HepG2 (cell line): Measurements from ENCODE around the gene STK24. TPM values are rescaled to one million over a fixed set of nuclear protein-coding genes. Genes with fewer than 3 reads are reported as not detected.
"Not testable (repeated sequence)": the region's sequence is repeated elsewhere in the genome, so short reads cannot be mapped to it uniquely, and the experiment has no call there.

Experiments used
- ATAC-seq: fragments of 200-7000 bp; cut with Tn5 transposase; 3 replicates; pipeline ENCODE4 v1.9.1; 2020; ENCODE audit warnings: mild to moderate bottlenecking, moderate library complexity
- BruUV-seq: library from RNA; stranded (reverse); fragments of 400-500 nt; replicated peaks from 2 replicates; lab custom pipeline; 2021; lab: Mats Ljungman, UMichigan
- CTCF ChIA-PET: fragments of 300-600 bp; formaldehyde crosslinking; extraction: SDS; loops from one replicate; lab custom pipeline; 2021; ENCODE audit warnings: low total read pairs, inconsistent platforms, low intra/inter-chr PET ratio; lab: Yijun Ruan, JAX
- POLR2A ChIA-PET: fragments of 350-600 bp; sonication (Branson Sonifier 250); formaldehyde crosslinking; loops from one replicate; lab custom pipeline; 2020; ENCODE audit warnings: antibody characterized with exemption, inconsistent platforms; lab: Yijun Ruan, JAX
- DNase-seq: peaks from one replicate; pipeline ENCODE4 v3.0.0-alpha.2; 2015; ENCODE audit warnings: low spot score
- FAIRE-seq: peaks from 3 replicates; lab custom pipeline; 2011; peaks lifted over from hg19 to GRCh38; lab: Jason Lieb, UNC
- H2AFZ ChIP-seq: one replicate; pipeline ENCODE4 v1.6.1; 2011; ENCODE audit warnings: low read length, inconsistent platforms
- H3K27ac ChIP-seq: fragments of 300-600 bp; 3 replicates; pipeline ENCODE4 v1.8.0; 2011; ENCODE audit warnings: mixed run types, mild to moderate bottlenecking, mixed read lengths, low read length, inconsistent platforms; ENCODE audit not compliant: insufficient read depth; ENCODE audit errors: extremely low read length
- H3K27me3 ChIP-seq, 2 experiments: fragments of 200-600 bp in 1 of 2; 2 replicates in 1 of 2; 3 replicates in 1 of 2; pipeline versions ENCODE4 v1.6.0 to v1.8.0; 2011; ENCODE audit warnings: low read length in 2 of 2, mild to moderate bottlenecking in 2 of 2, moderate library complexity in 2 of 2, inconsistent platforms in 1 of 2; ENCODE audit not compliant: insufficient read depth in 2 of 2, control insufficient read depth in 1 of 2
- H3K36me3 ChIP-seq, 2 experiments: fragments of 200-600 bp in 1 of 2; replicated peaks in 1 of 2; 2 replicates in 1 of 2; 3 replicates in 1 of 2; pipeline versions ENCODE4 v1.5.1 to v1.8.0; 2011; ENCODE audit warnings: low read length in 2 of 2, inconsistent platforms in 1 of 2; ENCODE audit not compliant: insufficient read depth in 2 of 2, control insufficient read depth in 1 of 2
- H3K4me1 ChIP-seq: 2 replicates; pipeline ENCODE4 v1.5.1; 2012; ENCODE audit warnings: low read length, inconsistent platforms; ENCODE audit not compliant: insufficient read depth
- H3K4me2 ChIP-seq: 2 replicates; pipeline ENCODE4 v1.6.0; 2011; ENCODE audit warnings: low read depth, low read length, inconsistent platforms
- H3K4me3 ChIP-seq, 3 experiments: fragments of 200-600 bp in 1 of 3; sonication (generic), shearing (Covaris generic) in 1 of 3; replicated peaks in 1 of 3; 2 replicates each; pipeline ENCODE4 v1.5.1; 2011 to 2016; ENCODE audit warnings: low read length in 3 of 3, inconsistent platforms in 2 of 3, low read depth in 2 of 3, mild to moderate bottlenecking in 2 of 3, control low read depth in 1 of 3, mixed read lengths in 1 of 3; ENCODE audit not compliant: insufficient read depth in 1 of 3
- H3K79me2 ChIP-seq: one replicate; pipeline ENCODE4 v1.6.1; 2011; ENCODE audit warnings: low read length, inconsistent platforms; ENCODE audit not compliant: insufficient read depth
- H3K9ac ChIP-seq: 2 replicates; pipeline ENCODE4 v1.6.0; 2011; ENCODE audit warnings: mild to moderate bottlenecking, low read depth, low read length, inconsistent platforms; ENCODE audit not compliant: insufficient read depth
- H3K9me3 ChIP-seq: 2 replicates; pipeline ENCODE4 v1.5.1; 2012; ENCODE audit warnings: mild to moderate bottlenecking, low read length
- H4K20me1 ChIP-seq: 2 replicates; pipeline ENCODE4 v1.6.0; 2011; ENCODE audit warnings: inconsistent platforms, mild to moderate bottlenecking, low read length, moderate library complexity; ENCODE audit not compliant: insufficient read depth
- JUN ChIP-seq: sonication (generic); formaldehyde crosslinking; IDR thresholded peaks from 2 replicates; pipeline ENCODE4 v1.4.0; 2020; ENCODE audit warnings: mild to moderate bottlenecking, missing genetic modification reagents
- SMC3 ChIP-seq: IDR thresholded peaks from 2 replicates; pipeline ENCODE4 v1.6.1; 2011; ENCODE audit warnings: low read length, improper control_type of control experiment
- ZNF335 ChIP-seq: sonication (generic); formaldehyde crosslinking; IDR thresholded peaks from 2 replicates; pipeline ENCODE4 v1.4.0; 2020; ENCODE audit warnings: missing genetic modification reagents
- WGBS: methylation state at CpG from one replicate; pipeline ENCODE4 v1.1.6; 2017; ENCODE audit warnings: low lambda C conversion rate; 5-methylcytosine and 5-hydroxymethylcytosine counted together
- in situ Hi-C: cut with HindIII; loops from 2 replicates; pipeline ENCODE4 v1.10.0; 2017; ENCODE audit warnings: low pct_unique_long_range_greater_than_20kb; ENCODE audit not compliant: extremely low pct_ligation_motif_present
- intact Hi-C: fragments of 100-400 bp; cut with micrococcal nuclease; formaldehyde crosslinking; loops from one replicate; pipeline ENCODE4 v1.10.0; 2022; ENCODE audit not compliant: unreplicated experiment
- polyA plus RNA-seq, 8 experiments: library from polyadenylated mRNA; depleted of rRNA in 3 of 8; stranded (reverse) in 7 of 8; unstranded in 1 of 8; fragments of >200 nt; fragmentation: Illumina TruSeq in 4 of 8; extraction: Trizol in 4 of 8; gene quantifications; 2 replicates each; pipeline versions ENCODE4 v1.2.1 to v1.2.3, GENCODE V29; 2011 to 2016; ENCODE audit warnings: low read depth in 4 of 8, missing spikeins in 1 of 8, mixed read lengths in 1 of 8; ENCODE audit not compliant: insufficient read depth in 1 of 8
- total RNA-seq, 5 experiments: library from RNA; depleted of rRNA; stranded (reverse); fragments of >200 nt; fragmentation: Illumina TruSeq; extraction: Trizol; gene quantifications; 2 replicates each; pipeline ENCODE4 v1.2.3, GENCODE V29; 2016; ENCODE audit warnings: low read depth in 1 of 5
- TF ChIP-seq, protein P1 (sequence below): sonication (generic); formaldehyde crosslinking; conservative IDR thresholded peaks from 2 replicates; pipeline ENCODE4 v1.4.0; 2020; ENCODE audit warnings: mild to moderate bottlenecking, missing genetic modification reagents, moderate library complexity
- TF ChIP-seq, protein P2 (sequence below): sonication (generic); formaldehyde crosslinking; IDR thresholded peaks from 2 replicates; pipeline ENCODE4 v1.5.1; 2020; ENCODE audit warnings: mild to moderate bottlenecking, missing genetic modification reagents, borderline replicate concordance
- TF ChIP-seq, protein P3 (sequence below): sonication (generic); formaldehyde crosslinking; IDR thresholded peaks from 2 replicates; pipeline ENCODE4 v1.9.0; 2022; ENCODE audit warnings: low read depth, missing genetic modification reagents

STK24 gene
- total and polyA plus RNA-seq, 2 of the 13 experiments (the other 11 are each of a cell fraction or from before 2014, with no cell fraction given) = 51.3 to 73.0 TPM

- Histone ChIP-seq H3K4me1 (peaks cover 12% of the 10 kb centered on the region), H3K27me3 (no peaks in the 10 kb centered on the region; a peak in 1 of 5 replicates), H3K4me3 (no peak overlapping the region), H3K4me2 (no peak overlapping the region), H3K27ac (no peak overlapping the region), H4K20me1 (no peaks in the 10 kb centered on the region), H3K9me3 (no peaks in the 10 kb centered on the region), H3K79me2 (no peaks in the 10 kb centered on the region), H3K36me3 (no peaks in the 10 kb centered on the region), H2AFZ (no peak overlapping the region), H3K9ac (no peak overlapping the region)
- DNase-seq (no peak), ATAC-seq (no peak), FAIRE-seq (no peak)
- no TSS peak for BruUV-seq
- in situ Hi-C loops (no loop called here), intact Hi-C loops (no loop called here)
- POLR2A ChIA-PET = no interaction called here
- CTCF ChIA-PET = no interaction called here
- TF ChIP-seq, protein P1, sequence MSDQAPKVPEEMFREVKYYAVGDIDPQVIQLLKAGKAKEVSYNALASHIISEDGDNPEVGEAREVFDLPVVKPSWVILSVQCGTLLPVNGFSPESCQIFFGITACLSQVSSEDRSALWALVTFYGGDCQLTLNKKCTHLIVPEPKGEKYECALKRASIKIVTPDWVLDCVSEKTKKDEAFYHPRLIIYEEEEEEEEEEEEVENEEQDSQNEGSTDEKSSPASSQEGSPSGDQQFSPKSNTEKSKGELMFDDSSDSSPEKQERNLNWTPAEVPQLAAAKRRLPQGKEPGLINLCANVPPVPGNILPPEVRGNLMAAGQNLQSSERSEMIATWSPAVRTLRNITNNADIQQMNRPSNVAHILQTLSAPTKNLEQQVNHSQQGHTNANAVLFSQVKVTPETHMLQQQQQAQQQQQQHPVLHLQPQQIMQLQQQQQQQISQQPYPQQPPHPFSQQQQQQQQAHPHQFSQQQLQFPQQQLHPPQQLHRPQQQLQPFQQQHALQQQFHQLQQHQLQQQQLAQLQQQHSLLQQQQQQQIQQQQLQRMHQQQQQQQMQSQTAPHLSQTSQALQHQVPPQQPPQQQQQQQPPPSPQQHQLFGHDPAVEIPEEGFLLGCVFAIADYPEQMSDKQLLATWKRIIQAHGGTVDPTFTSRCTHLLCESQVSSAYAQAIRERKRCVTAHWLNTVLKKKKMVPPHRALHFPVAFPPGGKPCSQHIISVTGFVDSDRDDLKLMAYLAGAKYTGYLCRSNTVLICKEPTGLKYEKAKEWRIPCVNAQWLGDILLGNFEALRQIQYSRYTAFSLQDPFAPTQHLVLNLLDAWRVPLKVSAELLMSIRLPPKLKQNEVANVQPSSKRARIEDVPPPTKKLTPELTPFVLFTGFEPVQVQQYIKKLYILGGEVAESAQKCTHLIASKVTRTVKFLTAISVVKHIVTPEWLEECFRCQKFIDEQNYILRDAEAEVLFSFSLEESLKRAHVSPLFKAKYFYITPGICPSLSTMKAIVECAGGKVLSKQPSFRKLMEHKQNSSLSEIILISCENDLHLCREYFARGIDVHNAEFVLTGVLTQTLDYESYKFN (CRISPR knock-in tag) = no peak
- TF ChIP-seq, protein P2, sequence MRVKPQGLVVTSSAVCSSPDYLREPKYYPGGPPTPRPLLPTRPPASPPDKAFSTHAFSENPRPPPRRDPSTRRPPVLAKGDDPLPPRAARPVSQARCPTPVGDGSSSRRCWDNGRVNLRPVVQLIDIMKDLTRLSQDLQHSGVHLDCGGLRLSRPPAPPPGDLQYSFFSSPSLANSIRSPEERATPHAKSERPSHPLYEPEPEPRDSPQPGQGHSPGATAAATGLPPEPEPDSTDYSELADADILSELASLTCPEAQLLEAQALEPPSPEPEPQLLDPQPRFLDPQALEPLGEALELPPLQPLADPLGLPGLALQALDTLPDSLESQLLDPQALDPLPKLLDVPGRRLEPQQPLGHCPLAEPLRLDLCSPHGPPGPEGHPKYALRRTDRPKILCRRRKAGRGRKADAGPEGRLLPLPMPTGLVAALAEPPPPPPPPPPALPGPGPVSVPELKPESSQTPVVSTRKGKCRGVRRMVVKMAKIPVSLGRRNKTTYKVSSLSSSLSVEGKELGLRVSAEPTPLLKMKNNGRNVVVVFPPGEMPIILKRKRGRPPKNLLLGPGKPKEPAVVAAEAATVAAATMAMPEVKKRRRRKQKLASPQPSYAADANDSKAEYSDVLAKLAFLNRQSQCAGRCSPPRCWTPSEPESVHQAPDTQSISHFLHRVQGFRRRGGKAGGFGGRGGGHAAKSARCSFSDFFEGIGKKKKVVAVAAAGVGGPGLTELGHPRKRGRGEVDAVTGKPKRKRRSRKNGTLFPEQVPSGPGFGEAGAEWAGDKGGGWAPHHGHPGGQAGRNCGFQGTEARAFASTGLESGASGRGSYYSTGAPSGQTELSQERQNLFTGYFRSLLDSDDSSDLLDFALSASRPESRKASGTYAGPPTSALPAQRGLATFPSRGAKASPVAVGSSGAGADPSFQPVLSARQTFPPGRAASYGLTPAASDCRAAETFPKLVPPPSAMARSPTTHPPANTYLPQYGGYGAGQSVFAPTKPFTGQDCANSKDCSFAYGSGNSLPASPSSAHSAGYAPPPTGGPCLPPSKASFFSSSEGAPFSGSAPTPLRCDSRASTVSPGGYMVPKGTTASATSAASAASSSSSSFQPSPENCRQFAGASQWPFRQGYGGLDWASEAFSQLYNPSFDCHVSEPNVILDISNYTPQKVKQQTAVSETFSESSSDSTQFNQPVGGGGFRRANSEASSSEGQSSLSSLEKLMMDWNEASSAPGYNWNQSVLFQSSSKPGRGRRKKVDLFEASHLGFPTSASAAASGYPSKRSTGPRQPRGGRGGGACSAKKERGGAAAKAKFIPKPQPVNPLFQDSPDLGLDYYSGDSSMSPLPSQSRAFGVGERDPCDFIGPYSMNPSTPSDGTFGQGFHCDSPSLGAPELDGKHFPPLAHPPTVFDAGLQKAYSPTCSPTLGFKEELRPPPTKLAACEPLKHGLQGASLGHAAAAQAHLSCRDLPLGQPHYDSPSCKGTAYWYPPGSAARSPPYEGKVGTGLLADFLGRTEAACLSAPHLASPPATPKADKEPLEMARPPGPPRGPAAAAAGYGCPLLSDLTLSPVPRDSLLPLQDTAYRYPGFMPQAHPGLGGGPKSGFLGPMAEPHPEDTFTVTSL (CRISPR knock-in tag) = no peak
- TF ChIP-seq, protein P3, sequence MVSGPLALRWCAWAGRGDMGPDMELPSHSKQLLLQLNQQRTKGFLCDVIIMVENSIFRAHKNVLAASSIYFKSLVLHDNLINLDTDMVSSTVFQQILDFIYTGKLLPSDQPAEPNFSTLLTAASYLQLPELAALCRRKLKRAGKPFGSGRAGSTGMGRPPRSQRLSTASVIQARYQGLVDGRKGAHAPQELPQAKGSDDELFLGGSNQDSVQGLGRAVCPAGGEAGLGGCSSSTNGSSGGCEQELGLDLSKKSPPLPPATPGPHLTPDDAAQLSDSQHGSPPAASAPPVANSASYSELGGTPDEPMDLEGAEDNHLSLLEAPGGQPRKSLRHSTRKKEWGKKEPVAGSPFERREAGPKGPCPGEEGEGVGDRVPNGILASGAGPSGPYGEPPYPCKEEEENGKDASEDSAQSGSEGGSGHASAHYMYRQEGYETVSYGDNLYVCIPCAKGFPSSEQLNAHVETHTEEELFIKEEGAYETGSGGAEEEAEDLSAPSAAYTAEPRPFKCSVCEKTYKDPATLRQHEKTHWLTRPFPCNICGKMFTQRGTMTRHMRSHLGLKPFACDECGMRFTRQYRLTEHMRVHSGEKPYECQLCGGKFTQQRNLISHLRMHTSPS (CRISPR knock-in tag) = no peak
- TF ChIP-seq ZNF335 (no peak), JUN (no peak), SMC3 (no peak)
- 57% methylated on average over 2 of the region's 2 CpGs for WGBS
These were observed 14.9 kb upstream of the STK24 start for GRCh38 chr13:98591721-98592361.

DNA sequence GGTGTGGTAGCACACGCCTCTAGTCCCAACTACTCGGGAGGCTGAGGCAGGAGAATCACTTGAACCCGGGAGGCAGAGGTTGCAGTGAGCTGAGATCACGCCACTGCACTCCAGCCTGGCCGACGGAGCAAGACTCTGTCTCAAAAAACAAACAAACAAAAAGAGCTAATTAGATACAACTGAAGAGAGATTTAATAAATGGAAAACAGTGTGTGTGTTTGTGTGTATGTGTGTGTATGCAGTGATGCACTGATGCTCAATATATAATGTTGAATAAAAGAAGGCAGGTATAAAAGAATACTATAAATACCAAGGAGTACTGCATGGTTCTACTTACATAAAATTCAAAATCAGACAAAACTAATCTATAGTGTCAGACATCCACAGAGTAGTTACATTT is 13.6 kb upstream of the STK24 start:
- ATAC-seq, H3K9me3 ChIP-seq, FAIRE-seq, H3K27me3 ChIP-seq, CTCF ChIA-PET, BruUV-seq, H3K79me2 ChIP-seq, intact Hi-C loops, H4K20me1 ChIP-seq, POLR2A ChIA-PET, H3K4me3 ChIP-seq, in situ Hi-C loops, H3K9ac ChIP-seq, H2AFZ ChIP-seq, H3K27ac ChIP-seq, DNase-seq, H3K4me2 ChIP-seq, H3K36me3 ChIP-seq: not testable (repeated sequence)
- peaks cover 26% of the 10 kb centered on the region for H3K4me1 ChIP-seq
- WGBS = 73% methylated on average over 6 of the region's 6 CpGs
